HepG2 (cell line): Measurements from ENCODE around the gene ANXA10. TPM values are rescaled to one million over a fixed set of nuclear protein-coding genes. Genes with fewer than 3 reads are reported as not detected.

Experiments
- ATAC-seq: fragments of 200-7000 bp; cut with Tn5 transposase; 3 replicates; pipeline ENCODE4 v1.9.1; 2020; ENCODE audit warnings: mild to moderate bottlenecking, moderate library complexity
- BruUV-seq: library from RNA; stranded (reverse); fragments of 400-500 nt; replicated peaks from 2 replicates; lab custom pipeline; 2021; lab: Mats Ljungman, UMichigan
- CTCF ChIA-PET: fragments of 300-600 bp; formaldehyde crosslinking; extraction: SDS; loops from one replicate; lab custom pipeline; 2021; ENCODE audit warnings: low total read pairs, inconsistent platforms, low intra/inter-chr PET ratio; lab: Yijun Ruan, JAX
- POLR2A ChIA-PET: fragments of 350-600 bp; sonication (Branson Sonifier 250); formaldehyde crosslinking; loops from one replicate; lab custom pipeline; 2020; ENCODE audit warnings: antibody characterized with exemption, inconsistent platforms; lab: Yijun Ruan, JAX
- DNase-seq: peaks from one replicate; pipeline ENCODE4 v3.0.0-alpha.2; 2015; ENCODE audit warnings: low spot score
- FAIRE-seq: peaks from 3 replicates; lab custom pipeline; 2011; peaks lifted over from hg19 to GRCh38; lab: Jason Lieb, UNC
- H2AFZ ChIP-seq: one replicate; pipeline ENCODE4 v1.6.1; 2011; ENCODE audit warnings: low read length, inconsistent platforms
- H3K27ac ChIP-seq: fragments of 300-600 bp; 3 replicates; pipeline ENCODE4 v1.8.0; 2011; ENCODE audit warnings: mixed run types, mild to moderate bottlenecking, mixed read lengths, low read length, inconsistent platforms; ENCODE audit not compliant: insufficient read depth; ENCODE audit errors: extremely low read length
- H3K27me3 ChIP-seq, 2 experiments: fragments of 200-600 bp in 1 of 2; 2 replicates in 1 of 2; 3 replicates in 1 of 2; pipeline versions ENCODE4 v1.6.0 to v1.8.0; 2011; ENCODE audit warnings: low read length in 2 of 2, mild to moderate bottlenecking in 2 of 2, moderate library complexity in 2 of 2, inconsistent platforms in 1 of 2; ENCODE audit not compliant: insufficient read depth in 2 of 2, control insufficient read depth in 1 of 2
- H3K36me3 ChIP-seq, 2 experiments: fragments of 200-600 bp in 1 of 2; replicated peaks in 1 of 2; 2 replicates in 1 of 2; 3 replicates in 1 of 2; pipeline versions ENCODE4 v1.5.1 to v1.8.0; 2011; ENCODE audit warnings: low read length in 2 of 2, inconsistent platforms in 1 of 2; ENCODE audit not compliant: insufficient read depth in 2 of 2, control insufficient read depth in 1 of 2
- H3K4me1 ChIP-seq: 2 replicates; pipeline ENCODE4 v1.5.1; 2012; ENCODE audit warnings: low read length, inconsistent platforms; ENCODE audit not compliant: insufficient read depth
- H3K4me2 ChIP-seq: 2 replicates; pipeline ENCODE4 v1.6.0; 2011; ENCODE audit warnings: low read depth, low read length, inconsistent platforms
- H3K4me3 ChIP-seq, 3 experiments: fragments of 200-600 bp in 1 of 3; sonication (generic), shearing (Covaris generic) in 1 of 3; replicated peaks in 1 of 3; 2 replicates each; pipeline ENCODE4 v1.5.1; 2011 to 2016; ENCODE audit warnings: low read length in 3 of 3, inconsistent platforms in 2 of 3, low read depth in 2 of 3, mild to moderate bottlenecking in 2 of 3, control low read depth in 1 of 3, mixed read lengths in 1 of 3; ENCODE audit not compliant: insufficient read depth in 1 of 3
- H3K79me2 ChIP-seq: one replicate; pipeline ENCODE4 v1.6.1; 2011; ENCODE audit warnings: low read length, inconsistent platforms; ENCODE audit not compliant: insufficient read depth
- H3K9ac ChIP-seq: 2 replicates; pipeline ENCODE4 v1.6.0; 2011; ENCODE audit warnings: mild to moderate bottlenecking, low read depth, low read length, inconsistent platforms; ENCODE audit not compliant: insufficient read depth
- H3K9me3 ChIP-seq: 2 replicates; pipeline ENCODE4 v1.5.1; 2012; ENCODE audit warnings: mild to moderate bottlenecking, low read length
- H4K20me1 ChIP-seq: 2 replicates; pipeline ENCODE4 v1.6.0; 2011; ENCODE audit warnings: inconsistent platforms, mild to moderate bottlenecking, low read length, moderate library complexity; ENCODE audit not compliant: insufficient read depth
- CAMTA2 ChIP-seq: sonication (generic); formaldehyde crosslinking; IDR thresholded peaks from 2 replicates; pipeline ENCODE4 v1.4.0; 2020; ENCODE audit warnings: mild to moderate bottlenecking, missing genetic modification reagents, borderline replicate concordance
- GABPB1 ChIP-seq: IDR thresholded peaks from 2 replicates; pipeline ENCODE4 v1.6.1; 2016; ENCODE audit warnings: mild to moderate bottlenecking, missing genetic modification reagents, moderate library complexity, missing compliant biosample characterization
- KLF9 ChIP-seq: IDR thresholded peaks from 2 replicates; pipeline ENCODE4 v1.6.1; 2016; ENCODE audit warnings: low read depth
- MED8 ChIP-seq: sonication (generic); formaldehyde crosslinking; IDR thresholded peaks from 2 replicates; pipeline ENCODE4 v1.8.1; 2023; ENCODE audit warnings: mild to moderate bottlenecking, missing genetic modification reagents; ENCODE audit not compliant: insufficient replicate concordance
- PAWR ChIP-seq: sonication (generic); formaldehyde crosslinking; IDR thresholded peaks from 2 replicates; pipeline ENCODE4 v1.4.0; 2020; ENCODE audit warnings: missing genetic modification reagents, mild to moderate bottlenecking, borderline replicate concordance
- PITX1 ChIP-seq: sonication (generic); formaldehyde crosslinking; IDR thresholded peaks from 2 replicates; pipeline ENCODE4 v1.5.1; 2020; ENCODE audit warnings: mild to moderate bottlenecking, missing genetic modification reagents
- POLR2G ChIP-seq: fragments of 200-400 bp; formaldehyde crosslinking; IDR thresholded peaks from 2 replicates; pipeline ENCODE4 v1.6.1; 2018; ENCODE audit warnings: mild to moderate bottlenecking, low read depth, low read length, moderate library complexity
- SRF ChIP-seq: IDR thresholded peaks from 2 replicates; pipeline ENCODE4 v1.6.1; 2011; ENCODE audit warnings: mild to moderate bottlenecking, low read depth, low read length, moderate library complexity
- SUZ12 ChIP-seq: fragments of 150-350 bp; IDR thresholded peaks from 2 replicates; pipeline ENCODE4 v1.6.1; 2014; ENCODE audit warnings: low read depth, low read length
- ZNF30 ChIP-seq: sonication (generic); formaldehyde crosslinking; IDR thresholded peaks from 2 replicates; pipeline ENCODE4 v1.5.0; 2020; ENCODE audit warnings: mild to moderate bottlenecking, missing genetic modification reagents
- ZNF317 ChIP-seq: sonication (generic); formaldehyde crosslinking; IDR thresholded peaks from 2 replicates; pipeline ENCODE4 v1.5.0; 2020; ENCODE audit warnings: mild to moderate bottlenecking, missing genetic modification reagents
- ZNF33A ChIP-seq: sonication (generic); formaldehyde crosslinking; IDR thresholded peaks from 2 replicates; pipeline ENCODE4 v1.5.1; 2020; ENCODE audit warnings: missing genetic modification reagents, mild to moderate bottlenecking, moderate library complexity, borderline replicate concordance
- ZNF446 ChIP-seq: sonication (generic); formaldehyde crosslinking; IDR thresholded peaks from 2 replicates; pipeline ENCODE4 v1.5.0; 2020; ENCODE audit warnings: mild to moderate bottlenecking, missing genetic modification reagents
- ZNF569 ChIP-seq: sonication (generic); formaldehyde crosslinking; IDR thresholded peaks from 2 replicates; pipeline ENCODE4 v1.5.0; 2020; ENCODE audit warnings: mild to moderate bottlenecking, missing genetic modification reagents, moderate library complexity, borderline replicate concordance
- ZNF749 ChIP-seq: sonication (generic); formaldehyde crosslinking; IDR thresholded peaks from 2 replicates; pipeline ENCODE4 v1.8.0; 2022; ENCODE audit warnings: mild to moderate bottlenecking, missing genetic modification reagents, moderate library complexity, borderline replicate concordance
- WGBS: methylation state at CpG from one replicate; pipeline ENCODE4 v1.1.6; 2017; ENCODE audit warnings: low lambda C conversion rate; 5-methylcytosine and 5-hydroxymethylcytosine counted together
- in situ Hi-C: cut with HindIII; loops from 2 replicates; pipeline ENCODE4 v1.10.0; 2017; ENCODE audit warnings: low pct_unique_long_range_greater_than_20kb; ENCODE audit not compliant: extremely low pct_ligation_motif_present
- intact Hi-C: fragments of 100-400 bp; cut with micrococcal nuclease; formaldehyde crosslinking; loops from one replicate; pipeline ENCODE4 v1.10.0; 2022; ENCODE audit not compliant: unreplicated experiment
- polyA plus RNA-seq, 8 experiments: library from polyadenylated mRNA; depleted of rRNA in 3 of 8; stranded (reverse) in 7 of 8; unstranded in 1 of 8; fragments of >200 nt; fragmentation: Illumina TruSeq in 4 of 8; extraction: Trizol in 4 of 8; gene quantifications; 2 replicates each; pipeline versions ENCODE4 v1.2.1 to v1.2.3, GENCODE V29; 2011 to 2016; ENCODE audit warnings: low read depth in 4 of 8, missing spikeins in 1 of 8, mixed read lengths in 1 of 8; ENCODE audit not compliant: insufficient read depth in 1 of 8
- total RNA-seq, 5 experiments: library from RNA; depleted of rRNA; stranded (reverse); fragments of >200 nt; fragmentation: Illumina TruSeq; extraction: Trizol; gene quantifications; 2 replicates each; pipeline ENCODE4 v1.2.3, GENCODE V29; 2016; ENCODE audit warnings: low read depth in 1 of 5
- TF ChIP-seq, protein P1 (sequence below): sonication (generic); formaldehyde crosslinking; IDR thresholded peaks from 2 replicates; pipeline ENCODE4 v1.4.0; 2020; ENCODE audit warnings: mild to moderate bottlenecking, missing genetic modification reagents
- TF ChIP-seq, protein P2 (sequence below): sonication (generic); formaldehyde crosslinking; IDR thresholded peaks from 2 replicates; pipeline ENCODE4 v1.8.0; 2022; ENCODE audit warnings: missing genetic modification reagents, low read depth, mild to moderate bottlenecking, borderline replicate concordance

The ANXA10 gene
- total and polyA plus RNA-seq, 2 of the 13 experiments (the other 11 are each of a cell fraction or from before 2014, with no cell fraction given): 0.08 TPM; not detected in 1

DNA sequence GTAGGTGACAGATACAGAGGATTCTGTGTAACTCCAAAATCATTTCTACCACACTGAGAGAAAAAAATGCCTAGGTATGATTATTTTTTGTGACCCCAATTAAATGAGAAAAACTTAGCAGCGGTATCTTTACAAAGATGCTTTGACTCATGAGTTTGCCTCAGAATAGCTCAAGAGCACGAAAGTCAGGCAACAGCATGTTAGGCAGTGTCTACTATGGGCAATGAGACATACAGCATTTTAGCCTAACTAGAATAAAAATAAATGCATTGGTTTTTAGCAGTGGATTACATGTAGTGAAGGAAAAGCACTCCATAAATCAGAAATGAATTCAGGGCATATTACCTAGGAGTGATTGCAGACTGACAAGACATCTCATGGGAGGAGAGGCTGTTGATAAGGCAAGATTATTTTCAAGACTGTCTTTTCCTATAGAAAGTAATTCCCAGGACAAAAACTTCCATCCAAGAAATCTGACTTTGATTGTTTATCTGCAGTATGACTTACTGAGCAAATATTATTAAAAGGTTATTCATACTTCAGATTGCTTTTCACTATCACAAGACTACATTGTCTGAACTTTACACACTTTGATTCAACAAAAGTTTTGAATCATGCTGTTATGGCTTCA lies 3.6 kb downstream of the ANXA10 start:
- Histone ChIP-seq H2AFZ (no peak overlapping the region), H3K9me3 (no peaks in the 10 kb centered on the region), H3K4me3 (no peak overlapping the region), H3K4me2 (no peak overlapping the region), H3K27ac (no peak overlapping the region), H3K36me3 (no peaks in the 10 kb centered on the region), H3K4me1 (no peaks in the 10 kb centered on the region), H3K79me2 (no peaks in the 10 kb centered on the region), H3K27me3 (no peaks in the 10 kb centered on the region), H3K9ac (no peak overlapping the region), H4K20me1 (no peaks in the 10 kb centered on the region)
- ChIA-PET CTCF (no interaction called here), POLR2A (no interaction called here)
- DNase-seq (no peak), ATAC-seq (no peak), FAIRE-seq (no peak)
- TF ChIP-seq KLF9 (CRISPR knock-in tag) (no peak), ZNF30 (CRISPR knock-in tag) (no peak), POLR2G (no peak), GABPB1 (CRISPR knock-in tag) (no peak), ZNF446 (no peak), SRF (no peak)
- in situ Hi-C loops: loop anchor here (25.0 kb wide), 1 partner anchor 1084 kb away; no protein-coding TSS in a partner anchor
- intact Hi-C loops: no loop called here
- no TSS peak for BruUV-seq
- WGBS: 6% methylated on average over 2 of the region's 2 CpGs

DNA sequence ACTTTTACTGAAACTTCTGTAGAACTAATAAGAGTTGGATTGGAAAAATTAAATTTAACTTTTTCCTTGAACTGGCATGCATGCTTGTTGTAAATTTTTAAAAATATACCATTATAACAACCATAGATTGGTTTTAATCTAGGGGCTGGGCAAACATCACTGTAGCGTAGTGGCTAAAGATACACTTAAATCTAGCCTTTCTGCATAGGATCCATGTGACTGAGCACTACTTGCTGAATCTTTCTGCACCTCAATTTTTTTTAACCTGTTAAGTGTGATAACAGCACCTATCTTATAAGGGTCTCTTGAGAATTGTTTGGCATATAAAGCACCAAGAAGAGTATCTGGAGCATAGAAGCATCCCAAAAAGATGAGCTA lies 4.1 kb downstream of the ANXA10 start:
- ChIA-PET CTCF (no interaction called here), POLR2A (no interaction called here)
- no peaks in the 10 kb centered on the region for H3K27me3 ChIP-seq
- DNase-seq: no peak
- no peaks in the 10 kb centered on the region for H4K20me1 ChIP-seq
- intact Hi-C loops: no loop called here
- H3K9ac ChIP-seq: no peak overlapping the region
- H3K4me3 ChIP-seq: no peak overlapping the region
- 28% methylated on average over 1 of the region's 1 CpG for WGBS
- in situ Hi-C loops: loop anchor here (25.0 kb wide), 1 partner anchor 1084 kb away; no protein-coding TSS in a partner anchor
- no peaks in the 10 kb centered on the region for H3K4me1 ChIP-seq
- H3K79me2 ChIP-seq: no peaks in the 10 kb centered on the region
- no peak overlapping the region for H2AFZ ChIP-seq
- no peaks in the 10 kb centered on the region for H3K36me3 ChIP-seq
- BruUV-seq: no TSS peak
- no peak overlapping the region for H3K4me2 ChIP-seq
- no peak overlapping the region for H3K27ac ChIP-seq
- ATAC-seq: no peak
- FAIRE-seq: no peak
- no peaks in the 10 kb centered on the region for H3K9me3 ChIP-seq
- TF ChIP-seq, protein P1, sequence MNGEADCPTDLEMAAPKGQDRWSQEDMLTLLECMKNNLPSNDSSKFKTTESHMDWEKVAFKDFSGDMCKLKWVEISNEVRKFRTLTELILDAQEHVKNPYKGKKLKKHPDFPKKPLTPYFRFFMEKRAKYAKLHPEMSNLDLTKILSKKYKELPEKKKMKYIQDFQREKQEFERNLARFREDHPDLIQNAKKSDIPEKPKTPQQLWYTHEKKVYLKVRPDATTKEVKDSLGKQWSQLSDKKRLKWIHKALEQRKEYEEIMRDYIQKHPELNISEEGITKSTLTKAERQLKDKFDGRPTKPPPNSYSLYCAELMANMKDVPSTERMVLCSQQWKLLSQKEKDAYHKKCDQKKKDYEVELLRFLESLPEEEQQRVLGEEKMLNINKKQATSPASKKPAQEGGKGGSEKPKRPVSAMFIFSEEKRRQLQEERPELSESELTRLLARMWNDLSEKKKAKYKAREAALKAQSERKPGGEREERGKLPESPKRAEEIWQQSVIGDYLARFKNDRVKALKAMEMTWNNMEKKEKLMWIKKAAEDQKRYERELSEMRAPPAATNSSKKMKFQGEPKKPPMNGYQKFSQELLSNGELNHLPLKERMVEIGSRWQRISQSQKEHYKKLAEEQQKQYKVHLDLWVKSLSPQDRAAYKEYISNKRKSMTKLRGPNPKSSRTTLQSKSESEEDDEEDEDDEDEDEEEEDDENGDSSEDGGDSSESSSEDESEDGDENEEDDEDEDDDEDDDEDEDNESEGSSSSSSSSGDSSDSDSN: no peak
- TF ChIP-seq, protein P2, sequence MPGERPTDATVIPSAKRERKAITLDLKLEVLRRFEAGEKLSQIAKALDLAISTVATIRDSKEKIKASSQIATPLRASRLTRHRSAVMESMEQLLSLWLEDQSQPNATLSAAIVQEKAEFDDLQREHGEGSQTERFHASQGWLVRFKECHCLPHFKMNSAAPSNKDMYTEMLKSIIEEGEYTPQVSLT (CRISPR knock-in tag): no peak
- TF ChIP-seq ZNF749 (CRISPR knock-in tag) (no peak), SUZ12 (no peak), CAMTA2 (CRISPR knock-in tag) (no peak), MED8 (CRISPR knock-in tag) (no peak), PAWR (CRISPR knock-in tag) (no peak), ZNF569 (CRISPR knock-in tag) (no peak), PITX1 (no peak), ZNF317 (CRISPR knock-in tag) (no peak), ZNF33A (CRISPR knock-in tag) (no peak)
